Esophagus squamous epithelium (tissue), 4 donors: ENCODE data around the gene EHMT1.

Source experiments
- POLR2A ChIP-seq, 4 donors: fragments of 450-650 bp; IDR thresholded peaks; one replicate each; pipeline ENCODE4 v1.6.1; 2017; ENCODE audit warnings: antibody characterized with exemption in 4 of 4, mild to moderate bottlenecking in 4 of 4, moderate library complexity in 3 of 4
- TF ChIP-seq, protein P1 (sequence below), 6 experiments: fragments of 450-650 bp in 4 of 6; fragments of 200-600 bp in 2 of 6; sonication (generic) in 2 of 6; IDR thresholded peaks; one replicate each; pipeline ENCODE4 v1.5.1; 2016 to 2019; ENCODE audit warnings: antibody characterized with exemption in 6 of 6, mild to moderate bottlenecking in 4 of 6, moderate library complexity in 4 of 6

DNA sequence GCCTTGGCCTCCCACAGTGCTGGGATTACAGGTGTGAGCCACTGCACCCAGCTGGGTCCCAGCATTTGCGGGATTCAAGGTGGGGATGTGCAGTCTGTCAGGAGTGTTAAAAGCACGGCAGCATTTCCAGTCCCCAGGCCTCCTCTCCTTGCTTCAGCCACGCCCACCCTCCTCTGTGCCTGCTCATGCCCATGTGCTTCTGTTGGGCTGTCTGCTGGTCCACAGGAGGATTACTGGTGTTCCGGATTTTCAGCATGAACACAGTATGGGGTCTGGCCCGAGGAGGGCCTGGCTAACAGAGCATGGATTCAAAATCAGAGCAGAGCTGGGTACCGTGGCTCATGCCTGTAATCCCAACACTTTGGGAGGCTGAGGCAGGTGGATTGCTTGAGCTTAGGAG, 7.9 kb upstream of the EHMT1 start:
- TF ChIP-seq POLR2A (IDR thresholded peaks at IDR 0.05) = no peak
- TF ChIP-seq, protein P1, sequence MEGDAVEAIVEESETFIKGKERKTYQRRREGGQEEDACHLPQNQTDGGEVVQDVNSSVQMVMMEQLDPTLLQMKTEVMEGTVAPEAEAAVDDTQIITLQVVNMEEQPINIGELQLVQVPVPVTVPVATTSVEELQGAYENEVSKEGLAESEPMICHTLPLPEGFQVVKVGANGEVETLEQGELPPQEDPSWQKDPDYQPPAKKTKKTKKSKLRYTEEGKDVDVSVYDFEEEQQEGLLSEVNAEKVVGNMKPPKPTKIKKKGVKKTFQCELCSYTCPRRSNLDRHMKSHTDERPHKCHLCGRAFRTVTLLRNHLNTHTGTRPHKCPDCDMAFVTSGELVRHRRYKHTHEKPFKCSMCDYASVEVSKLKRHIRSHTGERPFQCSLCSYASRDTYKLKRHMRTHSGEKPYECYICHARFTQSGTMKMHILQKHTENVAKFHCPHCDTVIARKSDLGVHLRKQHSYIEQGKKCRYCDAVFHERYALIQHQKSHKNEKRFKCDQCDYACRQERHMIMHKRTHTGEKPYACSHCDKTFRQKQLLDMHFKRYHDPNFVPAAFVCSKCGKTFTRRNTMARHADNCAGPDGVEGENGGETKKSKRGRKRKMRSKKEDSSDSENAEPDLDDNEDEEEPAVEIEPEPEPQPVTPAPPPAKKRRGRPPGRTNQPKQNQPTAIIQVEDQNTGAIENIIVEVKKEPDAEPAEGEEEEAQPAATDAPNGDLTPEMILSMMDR (IDR thresholded peaks at IDR 0.05) = no peak
